Neuronal stem cell (in vitro differentiated cells): Measurements from ENCODE around the gene BLTP3B.

Source experiments
- DNase-seq: peaks from one replicate; pipeline ENCODE4 v3.0.0-alpha.2; 2013; ENCODE audit warnings: low spot score
- H2AFZ ChIP-seq: one replicate; pipeline ENCODE4 v1.6.1; 2013; ENCODE audit warnings: mild to moderate bottlenecking, low read length, inconsistent platforms
- H2AK5ac ChIP-seq: 2 replicates; pipeline ENCODE4 v1.6.1; 2013; ENCODE audit warnings: low read depth, mild to moderate bottlenecking, inconsistent platforms, low read length, moderate library complexity, mixed read lengths
- H2BK120ac ChIP-seq: 2 replicates; pipeline ENCODE4 v1.6.1; 2013; ENCODE audit warnings: low read depth, mild to moderate bottlenecking, inconsistent platforms, low read length, moderate library complexity, mixed read lengths
- H2BK12ac ChIP-seq: one replicate; pipeline ENCODE4 v1.6.1; 2013; ENCODE audit warnings: low read length, inconsistent platforms
- H2BK15ac ChIP-seq: 2 replicates; pipeline ENCODE4 v1.6.1; 2013; ENCODE audit warnings: mild to moderate bottlenecking, low read length, inconsistent platforms, mixed read lengths
- H2BK5ac ChIP-seq: one replicate; pipeline ENCODE4 v1.6.1; 2013; ENCODE audit warnings: inconsistent platforms, mild to moderate bottlenecking, low read length, moderate library complexity
- H3K14ac ChIP-seq: one replicate; pipeline ENCODE4 v1.6.1; 2013; ENCODE audit warnings: low read length, inconsistent platforms
- H3K18ac ChIP-seq: 2 replicates; pipeline ENCODE4 v1.6.1; 2013; ENCODE audit warnings: low read length, inconsistent platforms
- H3K23ac ChIP-seq: 2 replicates; pipeline ENCODE4 v1.6.1; 2013; ENCODE audit warnings: low read depth, mild to moderate bottlenecking, mixed read lengths, low read length, inconsistent platforms; ENCODE audit not compliant: poor library complexity
- H3K27ac ChIP-seq: replicated peaks from 3 replicates; pipeline ENCODE4 v1.5.1; 2013; ENCODE audit warnings: low read length, inconsistent platforms
- H3K27me3 ChIP-seq, 3 experiments: 2 replicates each; pipeline ENCODE4 v1.6.1; 2013; ENCODE audit warnings: low read length in 3 of 3, mild to moderate bottlenecking in 2 of 3, inconsistent platforms in 1 of 3, low read depth in 1 of 3, mixed read lengths in 1 of 3, moderate library complexity in 1 of 3; ENCODE audit not compliant: control insufficient read depth in 3 of 3, insufficient read depth in 3 of 3
- H3K36me3 ChIP-seq, 2 donors: replicated peaks in 1 of 2; 2 replicates each; pipeline ENCODE4 v1.6.1; 2013; ENCODE audit warnings: low read length in 2 of 2; ENCODE audit not compliant: control insufficient read depth in 2 of 2, insufficient read depth in 2 of 2
- H3K4ac ChIP-seq: 2 replicates; pipeline ENCODE4 v1.6.1; 2013; ENCODE audit warnings: inconsistent platforms, mild to moderate bottlenecking, low read length, moderate library complexity
- H3K4me1 ChIP-seq, 2 donors: 1 replicate in 1 of 2; 2 replicates in 1 of 2; pipeline ENCODE4 v1.6.1; 2013; ENCODE audit warnings: low read length in 2 of 2, low read depth in 1 of 2; ENCODE audit not compliant: control insufficient read depth in 2 of 2, insufficient read depth in 1 of 2
- H3K4me2 ChIP-seq: one replicate; pipeline ENCODE4 v1.6.1; 2013; ENCODE audit warnings: mild to moderate bottlenecking, low read length, inconsistent platforms; ENCODE audit not compliant: insufficient read depth, poor library complexity, severe bottlenecking
- H3K4me3 ChIP-seq, 2 donors: 2 replicates each; pipeline ENCODE4 v1.5.1; 2013; ENCODE audit warnings: low read length in 2 of 2, mild to moderate bottlenecking in 2 of 2, inconsistent platforms in 1 of 2, moderate library complexity in 1 of 2
- H3K79me1 ChIP-seq: one replicate; pipeline ENCODE4 v1.6.1; 2013; ENCODE audit warnings: low read depth, mild to moderate bottlenecking, inconsistent platforms, low read length, moderate library complexity
- H3K9ac ChIP-seq: one replicate; pipeline ENCODE4 v1.6.1; 2013; ENCODE audit warnings: mild to moderate bottlenecking, low read depth, low read length, inconsistent platforms; ENCODE audit not compliant: poor library complexity
- H3K9me3 ChIP-seq, 2 donors: replicated peaks in 1 of 2; 2 replicates each; pipeline versions ENCODE3 to v1.6.1; 2013; ENCODE audit warnings: low read length in 2 of 2, mild to moderate bottlenecking in 2 of 2, inconsistent platforms in 1 of 2, low read depth in 1 of 2, mixed read lengths in 1 of 2, moderate library complexity in 1 of 2; ENCODE audit not compliant: control insufficient read depth in 2 of 2, insufficient read depth in 1 of 2
- H4K8ac ChIP-seq: one replicate; pipeline ENCODE4 v1.6.1; 2013; ENCODE audit warnings: low read depth, mild to moderate bottlenecking, inconsistent platforms, low read length, moderate library complexity
- H4K91ac ChIP-seq: one replicate; pipeline ENCODE4 v1.6.1; 2013; ENCODE audit warnings: low read length, low read depth, mild to moderate bottlenecking, inconsistent platforms; ENCODE audit not compliant: poor library complexity
- WGBS, 2 donors: extraction: QIAGEN DNeasy Blood & Tissue Kit; methylation state at CpG; one replicate each; pipeline ENCODE4 v1.1.7; 2013; ENCODE audit warnings: missing lambda C conversion rate in 2 of 2, mixed read lengths in 1 of 2; ENCODE audit not compliant: insufficient read length in 2 of 2, insufficient replicate concordance in 1 of 2; ENCODE audit errors: extremely low coverage in 2 of 2; 5-methylcytosine and 5-hydroxymethylcytosine counted together

BLTP3B gene

GRCh38 chr12:100146252-100146651, 3.6 kb upstream of the BLTP3B start:
- H2AK5ac ChIP-seq: no peak overlapping the region
- H3K9me3 ChIP-seq: no peaks in the 10 kb centered on the region

DNA sequence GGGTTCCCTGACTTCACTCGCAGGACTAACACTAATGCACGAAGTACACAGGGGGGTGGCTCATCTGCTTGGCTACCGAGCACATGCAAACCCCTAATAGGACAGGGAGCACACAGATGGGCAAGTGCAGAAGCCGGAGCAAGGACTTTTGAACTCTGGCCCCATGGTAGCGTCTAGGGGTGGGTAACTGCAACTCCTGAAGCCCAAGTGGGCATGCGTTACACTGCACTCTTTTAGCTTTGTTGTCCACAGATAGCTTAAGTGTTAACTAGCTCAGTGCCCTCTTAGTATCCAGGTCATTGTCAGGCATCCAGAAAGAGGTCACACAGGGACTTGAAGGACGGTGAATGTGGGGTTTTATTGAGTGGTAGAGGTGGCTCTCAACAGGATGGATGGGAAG, 3.0 kb upstream of the BLTP3B start:
- Histone ChIP-seq H3K27ac (no peak overlapping the region), H3K36me3 (no peaks in the 10 kb centered on the region), H3K4me1 (peaks cover 0 to 2% of the 10 kb centered on the region in 2 donors), H4K8ac (no peak overlapping the region), H4K91ac (no peak overlapping the region), H3K23ac (no peak overlapping the region), H3K9me3 (no peaks in the 10 kb centered on the region), H3K27me3 (peaks cover 0 to 5% (median 0%) of the 10 kb centered on the region in 3 experiments), H2BK120ac (no peak overlapping the region), H3K14ac (no peak overlapping the region), H2BK15ac (no peak overlapping the region), H3K18ac (no peak overlapping the region), H3K4me3 (no peak overlapping the region), H2BK12ac (no peak overlapping the region), H3K9ac (no peak overlapping the region), H2AK5ac (no peak overlapping the region), H3K79me1 (no peaks in the 10 kb centered on the region), H2AFZ (no peak overlapping the region), H3K4ac (no peak overlapping the region), H2BK5ac (no peak overlapping the region), H3K4me2 (no peak overlapping the region)
- no CpG with 5 or more reads among the region's 7 CpGs for WGBS, 2 donors
- DNase-seq: no peak

More at GRCh38 chr12:100146252-100146651, 3.6 kb upstream of the BLTP3B start:
- Histone ChIP-seq H3K4me3 (no peak overlapping the region), H4K8ac (no peak overlapping the region), H3K4ac (no peak overlapping the region), H3K14ac (no peak overlapping the region), H2BK5ac (no peak overlapping the region), H3K18ac (no peak overlapping the region), H3K4me1 (peaks cover 0 to 2% of the 10 kb centered on the region in 2 donors), H3K36me3 (no peaks in the 10 kb centered on the region), H3K79me1 (no peaks in the 10 kb centered on the region), H3K27ac (no peak overlapping the region), H3K4me2 (no peak overlapping the region), H4K91ac (no peak overlapping the region), H2BK15ac (no peak overlapping the region), H2BK12ac (no peak overlapping the region), H3K23ac (no peak overlapping the region), H2BK120ac (no peak overlapping the region), H2AFZ (no peak overlapping the region), H3K9ac (no peak overlapping the region), H3K27me3 (peaks cover 0 to 5% (median 0%) of the 10 kb centered on the region in 3 experiments)
- WGBS, 2 donors: no CpG with 5 or more reads among the region's 2 CpGs
- no peak for DNase-seq

DNA sequence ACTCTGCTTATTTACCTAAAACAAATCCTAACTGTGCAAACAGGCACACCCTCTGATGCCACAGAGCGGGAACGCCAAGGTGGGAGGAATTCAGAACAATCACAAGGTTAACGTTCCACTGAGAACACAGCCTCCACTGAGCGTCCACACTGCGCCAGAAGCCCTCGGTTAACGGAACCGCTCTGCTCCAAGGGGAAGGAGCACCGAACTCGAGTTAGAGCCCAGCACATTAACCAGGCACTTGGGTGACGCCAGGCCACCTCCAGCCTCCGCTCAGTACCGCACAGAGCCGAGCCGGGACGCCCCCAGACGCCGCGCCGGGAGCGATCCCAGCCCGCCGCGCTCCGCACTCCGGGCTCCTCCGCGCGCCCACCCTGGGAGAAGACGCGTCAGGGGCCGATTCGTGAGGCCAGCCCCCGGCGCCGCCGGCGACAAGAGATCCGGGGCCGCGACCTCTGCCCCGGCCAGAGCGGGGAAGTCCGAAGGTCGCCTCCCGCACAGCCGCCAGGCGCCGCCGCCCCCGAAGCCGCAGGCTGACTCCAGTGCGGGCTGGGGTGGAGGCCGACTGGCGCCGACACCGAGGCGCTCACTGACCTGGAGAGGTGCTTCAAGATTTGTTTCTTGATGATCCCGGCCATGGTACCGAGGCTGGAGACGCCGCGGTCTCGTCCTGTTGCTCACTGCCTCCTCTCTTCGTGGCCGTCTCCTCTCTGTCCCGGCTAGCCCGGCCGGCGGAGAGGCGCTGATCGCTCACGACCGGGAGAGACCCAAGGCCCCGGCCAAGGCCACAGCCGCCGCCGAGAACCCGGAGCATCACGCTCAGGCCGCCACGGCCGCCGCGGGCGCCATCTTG, 450 bp downstream of the BLTP3B start:
- Histone ChIP-seq H3K4me1 (peaks cover 0 to 2% of the 10 kb centered on the region in 2 donors), H3K9me3 (no peaks in the 10 kb centered on the region), H3K4me3 (peak overlapping the region; percentile 66 to 97), H4K91ac (no peak overlapping the region), H2BK120ac (no peak overlapping the region), H2AK5ac (no peak overlapping the region), H2BK12ac (no peak overlapping the region), H2BK15ac (peak overlapping the region; percentile 69), H3K23ac (peak overlapping the region; percentile 97), H3K4ac (no peak overlapping the region), H4K8ac (no peak overlapping the region), H3K36me3 (no peaks in the 10 kb centered on the region), H3K79me1 (no peaks in the 10 kb centered on the region), H2BK5ac (no peak overlapping the region), H3K14ac (peak overlapping the region; percentile 25), H2AFZ (peak overlapping the region; percentile 99), H3K9ac (peak overlapping the region; percentile 95), H3K27me3 (peaks cover 0 to 5% (median 0%) of the 10 kb centered on the region in 3 experiments), H3K18ac (peak overlapping the region; percentile 99), H3K4me2 (peak overlapping the region; percentile 72), H3K27ac (peak overlapping the region; percentile 40)
- WGBS, 2 donors: no CpG with 5 or more reads among the region's 86 CpGs
- DNase-seq: peak; percentile 60

DNA sequence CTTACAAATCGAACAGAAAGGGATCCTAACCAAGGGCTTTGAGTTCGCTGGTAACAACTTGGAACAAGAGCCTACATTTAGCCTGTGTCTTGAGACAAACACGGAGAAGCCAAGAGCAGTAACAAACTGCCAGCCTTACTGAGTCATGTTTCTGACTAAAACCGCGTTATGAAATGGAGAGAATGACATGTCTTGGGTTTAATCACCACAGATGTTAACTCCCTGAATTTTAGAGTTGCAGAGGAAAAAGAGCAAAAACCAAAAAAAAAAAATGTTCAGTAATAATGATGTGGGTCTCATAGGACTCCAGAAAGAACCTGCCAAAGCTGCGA, 1.0 kb downstream of the BLTP3B start:
- H4K8ac ChIP-seq: no peak overlapping the region
- H2AK5ac ChIP-seq: no peak overlapping the region
- H2BK12ac ChIP-seq: no peak overlapping the region
- H3K4me2 ChIP-seq: peak overlapping the region; percentile 72
- no peak overlapping the region for H3K18ac ChIP-seq
- DNase-seq: no peak
- H3K36me3 ChIP-seq: no peaks in the 10 kb centered on the region
- H4K91ac ChIP-seq: no peak overlapping the region
- H2AFZ ChIP-seq: peak overlapping the region; percentile 99
- H3K9ac ChIP-seq: no peak overlapping the region
- H3K9me3 ChIP-seq: no peaks in the 10 kb centered on the region
- no peak overlapping the region for H3K23ac ChIP-seq
- H2BK15ac ChIP-seq: no peak overlapping the region
- no CpG with 5 or more reads among the region's 6 CpGs for WGBS, 2 donors
- peaks cover 0 to 5% (median 0%) of the 10 kb centered on the region in 3 experiments for H3K27me3 ChIP-seq
- no peak overlapping the region for H3K27ac ChIP-seq
- peaks cover 0 to 2% of the 10 kb centered on the region in 2 donors for H3K4me1 ChIP-seq
- H3K4ac ChIP-seq: no peak overlapping the region
- H3K14ac ChIP-seq: no peak overlapping the region
- H3K4me3 ChIP-seq: peak overlapping the region; percentile 66 to 97
- no peaks in the 10 kb centered on the region for H3K79me1 ChIP-seq
- no peak overlapping the region for H2BK120ac ChIP-seq
- no peak overlapping the region for H2BK5ac ChIP-seq
